OCI-LY3 (cell line): ENCODE data around the gene FUT8.
"Not testable (repeated sequence)": the region's sequence is repeated elsewhere in the genome, so short reads cannot be mapped to it uniquely, and the experiment has no call there.

Source experiments
- H2AFZ ChIP-seq: fragments of 200-600, 300-600 bp; shearing (Covaris generic); 2 replicates; pipeline ENCODE4 v1.6.0; 2014; ENCODE audit warnings: antibody characterized with exemption, low read depth, low read length
- H3K27ac ChIP-seq: fragments of 200-600, 300-600 bp; sonication (generic); 2 replicates; pipeline ENCODE4 v1.5.1; 2014; ENCODE audit warnings: mild to moderate bottlenecking, low read length, moderate library complexity, mixed read lengths
- H3K27me3 ChIP-seq: fragments of 200-600, 300-600 bp; sonication (generic); 2 replicates; pipeline ENCODE4 v1.6.1; 2014; ENCODE audit warnings: low read depth, low read length, mixed read lengths
- H3K36me3 ChIP-seq: fragments of 200-600, 300-600 bp; sonication (generic); replicated peaks from 2 replicates; pipeline ENCODE3; 2014; ENCODE audit warnings: low read depth, low read length, mixed read lengths
- H3K4me1 ChIP-seq: fragments of 300-600, 200-600 bp; sonication (generic); 2 replicates; pipeline ENCODE4 v1.6.1; 2014; ENCODE audit warnings: low read length, mixed read lengths
- H3K4me2 ChIP-seq: fragments of 200-600, 300-600 bp; sonication (generic); 2 replicates; pipeline ENCODE4 v1.6.1; 2014; ENCODE audit warnings: low read length, mixed read lengths
- H3K4me3 ChIP-seq: fragments of 300-600, 200-600 bp; sonication (generic); 2 replicates; pipeline ENCODE4 v1.5.1; 2014; ENCODE audit warnings: antibody characterized with exemption, mild to moderate bottlenecking, low read length, moderate library complexity
- H3K79me2 ChIP-seq: fragments of 300-600, 200-600 bp; shearing (Covaris generic); 2 replicates; pipeline ENCODE4 v1.6.1; 2014; ENCODE audit warnings: mild to moderate bottlenecking, low read length, mixed read lengths
- H3K9ac ChIP-seq: fragments of 300-600, 200-600 bp; shearing (Covaris generic); 2 replicates; pipeline ENCODE4 v1.6.0; 2014; ENCODE audit warnings: mild to moderate bottlenecking, low read length, moderate library complexity
- H3K9me3 ChIP-seq: fragments of 200-600, 300-600 bp; shearing (Covaris generic); 2 replicates; pipeline ENCODE4 v1.6.1; 2014; ENCODE audit warnings: low read length, mixed read lengths; ENCODE audit not compliant: insufficient read depth
- H4K20me1 ChIP-seq: fragments of 200-600, 300-600 bp; sonication (generic); 2 replicates; pipeline ENCODE4 v1.6.1; 2016; ENCODE audit warnings: low read length, mixed read lengths; ENCODE audit not compliant: insufficient read depth
- EZH2phosphoT487 ChIP-seq: fragments of 200-600 bp; shearing (Covaris generic); IDR thresholded peaks from 2 replicates; pipeline ENCODE4 v1.6.1; 2018; ENCODE audit warnings: antibody characterized with exemption, mixed run types, low read depth
- TF ChIP-seq, protein P1 (sequence below): fragments of 200-600, 300-600 bp; sonication (generic); IDR thresholded peaks from 2 replicates; pipeline ENCODE4 v1.5.1; 2014; ENCODE audit warnings: antibody characterized with exemption, low read length, low read depth

The FUT8 gene

GRCh38 chr14:65423982-65424381 lies 11.5 kb downstream of the FUT8 start:
- Histone ChIP-seq H3K36me3 (no peaks in the 10 kb centered on the region), H3K27ac (no peak overlapping the region), H3K4me1 (no peaks in the 10 kb centered on the region), H3K4me3 (no peak overlapping the region), H3K79me2 (no peaks in the 10 kb centered on the region), H4K20me1 (no peaks in the 10 kb centered on the region), H2AFZ (no peak overlapping the region), H3K9me3 (no peaks in the 10 kb centered on the region), H3K27me3 (no peaks in the 10 kb centered on the region), H3K9ac (no peak overlapping the region), H3K4me2 (no peak overlapping the region)
- no peak for TF ChIP-seq EZH2phosphoT487
- TF ChIP-seq, protein P1, sequence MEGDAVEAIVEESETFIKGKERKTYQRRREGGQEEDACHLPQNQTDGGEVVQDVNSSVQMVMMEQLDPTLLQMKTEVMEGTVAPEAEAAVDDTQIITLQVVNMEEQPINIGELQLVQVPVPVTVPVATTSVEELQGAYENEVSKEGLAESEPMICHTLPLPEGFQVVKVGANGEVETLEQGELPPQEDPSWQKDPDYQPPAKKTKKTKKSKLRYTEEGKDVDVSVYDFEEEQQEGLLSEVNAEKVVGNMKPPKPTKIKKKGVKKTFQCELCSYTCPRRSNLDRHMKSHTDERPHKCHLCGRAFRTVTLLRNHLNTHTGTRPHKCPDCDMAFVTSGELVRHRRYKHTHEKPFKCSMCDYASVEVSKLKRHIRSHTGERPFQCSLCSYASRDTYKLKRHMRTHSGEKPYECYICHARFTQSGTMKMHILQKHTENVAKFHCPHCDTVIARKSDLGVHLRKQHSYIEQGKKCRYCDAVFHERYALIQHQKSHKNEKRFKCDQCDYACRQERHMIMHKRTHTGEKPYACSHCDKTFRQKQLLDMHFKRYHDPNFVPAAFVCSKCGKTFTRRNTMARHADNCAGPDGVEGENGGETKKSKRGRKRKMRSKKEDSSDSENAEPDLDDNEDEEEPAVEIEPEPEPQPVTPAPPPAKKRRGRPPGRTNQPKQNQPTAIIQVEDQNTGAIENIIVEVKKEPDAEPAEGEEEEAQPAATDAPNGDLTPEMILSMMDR = no peak

GRCh38 chr14:65424531-65424930 lies 12.0 kb downstream of the FUT8 start:
- Histone ChIP-seq H4K20me1 (no peaks in the 10 kb centered on the region), H3K9me3 (no peaks in the 10 kb centered on the region), H3K27ac (no peak overlapping the region), H3K4me1 (no peaks in the 10 kb centered on the region), H3K9ac (no peak overlapping the region), H3K4me2 (no peak overlapping the region), H3K4me3 (no peak overlapping the region), H2AFZ (no peak overlapping the region), H3K27me3 (no peaks in the 10 kb centered on the region), H3K36me3 (no peaks in the 10 kb centered on the region), H3K79me2 (no peaks in the 10 kb centered on the region)
- TF ChIP-seq, protein P1 = no peak
- no peak for TF ChIP-seq EZH2phosphoT487

DNA sequence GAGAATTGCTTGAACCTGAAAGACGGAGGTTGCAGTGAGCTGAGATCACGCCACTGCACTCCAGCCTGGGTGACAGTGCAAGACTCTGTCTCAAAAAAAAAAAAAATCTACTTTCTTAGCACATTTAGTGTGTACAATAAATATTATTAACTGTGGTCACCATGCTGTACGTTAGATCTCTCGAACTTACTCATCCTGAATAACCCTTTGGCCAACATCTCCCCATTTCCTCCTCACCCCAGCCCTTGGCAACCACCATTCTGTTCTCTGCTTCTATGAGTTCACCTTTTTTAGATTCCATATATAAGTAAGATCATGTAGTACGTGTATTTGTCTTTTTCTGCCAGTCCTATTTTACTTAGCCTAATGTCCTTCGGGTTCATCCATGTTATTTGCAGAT lies 13.4 kb downstream of the FUT8 start:
- no peaks in the 10 kb centered on the region for H3K9me3 ChIP-seq
- H3K4me3 ChIP-seq = no peak overlapping the region
- no peaks in the 10 kb centered on the region for H3K27me3 ChIP-seq
- no peaks in the 10 kb centered on the region for H3K36me3 ChIP-seq
- no peak overlapping the region for H3K4me2 ChIP-seq
- H3K79me2 ChIP-seq = no peaks in the 10 kb centered on the region
- H3K9ac ChIP-seq = no peak overlapping the region
- H3K27ac ChIP-seq = no peak overlapping the region
- H4K20me1 ChIP-seq = no peaks in the 10 kb centered on the region
- no peak overlapping the region for H2AFZ ChIP-seq
- no peaks in the 10 kb centered on the region for H3K4me1 ChIP-seq
- TF ChIP-seq, protein P1 = no peak
- no peak for TF ChIP-seq EZH2phosphoT487

GRCh38 chr14:65426902-65427301 lies 14.4 kb downstream of the FUT8 start:
- H3K9me3 ChIP-seq, H3K36me3 ChIP-seq, H3K4me2 ChIP-seq, H4K20me1 ChIP-seq, H3K27me3 ChIP-seq, H2AFZ ChIP-seq, H3K4me3 ChIP-seq, H3K4me1 ChIP-seq, H3K79me2 ChIP-seq, H3K9ac ChIP-seq, H3K27ac ChIP-seq: not testable (repeated sequence)

- no peak overlapping the region for H2AFZ ChIP-seq
- no peaks in the 10 kb centered on the region for H4K20me1 ChIP-seq
- no peaks in the 10 kb centered on the region for H3K36me3 ChIP-seq
- no peaks in the 10 kb centered on the region for H3K79me2 ChIP-seq
- no peak overlapping the region for H3K4me2 ChIP-seq
- H3K9ac ChIP-seq = no peak overlapping the region
- H3K4me1 ChIP-seq = peaks cover 11% of the 10 kb centered on the region
- no peaks in the 10 kb centered on the region for H3K9me3 ChIP-seq
- no peaks in the 10 kb centered on the region for H3K27me3 ChIP-seq
- TF ChIP-seq, protein P1 = no peak
- no peak for TF ChIP-seq EZH2phosphoT487
- no peak overlapping the region for H3K4me3 ChIP-seq
- H3K27ac ChIP-seq = no peak overlapping the region
Observed at GRCh38 chr14:65428691-65429090, 16.2 kb downstream of the FUT8 start.
